Heart left ventricle (tissue), 13 donors: ENCODE results near the gene ALDOA.

Experiments
- CTCF ChIP-seq, 12 donors: fragments of 200-600 bp; sonication (generic) in 4 of 12; IDR thresholded peaks; one replicate each; pipeline versions ENCODE4 v1.5.0 to v1.8.0; 2018 to 2022; ENCODE audit warnings: antibody characterized with exemption in 12 of 12, mild to moderate bottlenecking in 5 of 12
- POLR2A ChIP-seq, 2 donors: fragments of 450-650 bp; IDR thresholded peaks; one replicate each; pipeline ENCODE4 v1.6.1; 2017; ENCODE audit warnings: antibody characterized with exemption in 2 of 2, mild to moderate bottlenecking in 2 of 2, moderate library complexity in 2 of 2
- donor health status: ischemic (EF 13 %, LVEDD 7.1; RV severe dilation, severe dysfunction).
- donor health status: DM: no; HTN: yes; CAD: no.
- donor health status: DM: no; HTN: no; CAD: no.
- donor health status: ischemic (EF 25% LVEDD 6.9; RV normal size, moderate dysfunction).
- donor health status: ischemic (EF 25% LVEDD 5.7; RV mildly dilated, moderate dysfunction).
- donor health status: ischemic (EF 35%, LVEDD 5.7; RV mildly dilated, moderate dysfunction).
- donor health status: nonischemic (EF 11% LVEDD 7.7; RV severe dilation, severe dysfunction).
- donor health status: DM: yes; HTN: yes; CAD: no.
- donor health status: PGD.
- donor health status: ischemic (EF 29% LVEDD 5.4; RV normal size, mild dysfunction).
- donor health status: nonischemic (EF 23%, LVEDD 6.1; RV moderate dilation, normal function).

- TF ChIP-seq CTCF (IDR thresholded peaks at IDR 0.05) (peak in 5 of 12 donors; percentile 9 to 42 (median 24)), POLR2A (IDR thresholded peaks at IDR 0.05) (peak in 1 of 2 donors; percentile 76)
Measured at GRCh38 chr16:30075503-30076275, 10.1 kb downstream of the ALDOA start, which contains the start of gene PPP4C.
